ENCODE data around the gene KCNQ4.

The KCNQ4 gene

GRCh38 chr1:40844887-40845878 is 61.6 kb downstream of the KCNQ4 start:
- DNase-seq (no peak), ATAC-seq (ENCODE audit: insufficient read depth, low read depth) (no peak)
- Histone ChIP-seq H3K27ac (ENCODE audit: low read length) (no peak overlapping the region), H4K20me1 (ENCODE audit: insufficient read depth, low read length) (no peaks in the 10 kb centered on the region), H3K9me3 (ENCODE audit: insufficient read depth, low read length, severe bottlenecking) (no peaks in the 10 kb centered on the region), H3K9ac (ENCODE audit: low read depth, low read length) (no peak overlapping the region), H3K79me2 (ENCODE audit: insufficient read depth, low read length) (no peaks in the 10 kb centered on the region), H3K4me1 (ENCODE audit: insufficient read depth, low read length) (peaks cover 4% of the 10 kb centered on the region), H3K36me3 (ENCODE audit: insufficient read depth, low read length) (no peaks in the 10 kb centered on the region), H3K27me3 (ENCODE audit: insufficient read depth, low read length, poor library complexity) (no peaks in the 10 kb centered on the region), H3K4me3 (ENCODE audit: low read depth in 1 of 2, low read length in 2 of 2) (no peak overlapping the region), H3K4me2 (ENCODE audit: insufficient read depth, low read length) (no peak overlapping the region), H2AFZ (ENCODE audit: low read depth, low read length) (no peak overlapping the region)
- TF ChIP-seq CTCF (IDR thresholded peaks at IDR 0.05; ENCODE audit: borderline replicate concordance, extremely low read depth, low read length, poor library complexity, severe bottlenecking) (no peak), EZH2 (IDR thresholded peaks at IDR 0.05; ENCODE audit: borderline replicate concordance, low read depth, low read length, severe bottlenecking) (no peak)

GRCh38 chr1:40845895-40846294 is 62.3 kb downstream of the KCNQ4 start:
- Histone ChIP-seq H3K79me2 (ENCODE audit: insufficient read depth, low read length) (no peaks in the 10 kb centered on the region), H3K9ac (ENCODE audit: low read depth, low read length) (no peak overlapping the region), H2AFZ (ENCODE audit: low read depth, low read length) (no peak overlapping the region), H3K36me3 (ENCODE audit: insufficient read depth, low read length) (no peaks in the 10 kb centered on the region), H3K27ac (ENCODE audit: low read length) (no peak overlapping the region), H3K27me3 (ENCODE audit: insufficient read depth, low read length, poor library complexity) (no peaks in the 10 kb centered on the region), H3K4me2 (ENCODE audit: insufficient read depth, low read length) (no peak overlapping the region), H3K4me3 (ENCODE audit: low read depth in 1 of 2, low read length in 2 of 2) (no peak overlapping the region), H3K9me3 (ENCODE audit: insufficient read depth, low read length, severe bottlenecking) (no peaks in the 10 kb centered on the region), H4K20me1 (ENCODE audit: insufficient read depth, low read length) (no peaks in the 10 kb centered on the region), H3K4me1 (ENCODE audit: insufficient read depth, low read length) (peaks cover 4% of the 10 kb centered on the region)
- TF ChIP-seq CTCF (IDR thresholded peaks at IDR 0.05; ENCODE audit: borderline replicate concordance, extremely low read depth, low read length, poor library complexity, severe bottlenecking) (no peak), EZH2 (IDR thresholded peaks at IDR 0.05; ENCODE audit: borderline replicate concordance, low read depth, low read length, severe bottlenecking) (no peak)
- no peak for ATAC-seq (ENCODE audit: insufficient read depth, low read depth)
- DNase-seq = no peak

- Histone ChIP-seq H3K9ac (ENCODE audit: low read depth, low read length) (no peak overlapping the region), H3K79me2 (ENCODE audit: insufficient read depth, low read length) (no peaks in the 10 kb centered on the region), H3K27ac (ENCODE audit: low read length) (no peak overlapping the region), H3K4me1 (ENCODE audit: insufficient read depth, low read length) (peaks cover 4% of the 10 kb centered on the region), H3K4me2 (ENCODE audit: insufficient read depth, low read length) (no peak overlapping the region), H2AFZ (ENCODE audit: low read depth, low read length) (no peak overlapping the region), H3K9me3 (ENCODE audit: insufficient read depth, low read length, severe bottlenecking) (no peaks in the 10 kb centered on the region), H3K4me3 (ENCODE audit: low read depth in 1 of 2, low read length in 2 of 2) (no peak overlapping the region), H3K27me3 (ENCODE audit: insufficient read depth, low read length, poor library complexity) (no peaks in the 10 kb centered on the region), H4K20me1 (ENCODE audit: insufficient read depth, low read length) (no peaks in the 10 kb centered on the region), H3K36me3 (ENCODE audit: insufficient read depth, low read length) (no peaks in the 10 kb centered on the region)
- DNase-seq (no peak), ATAC-seq (ENCODE audit: insufficient read depth, low read depth) (no peak)
- TF ChIP-seq CTCF (IDR thresholded peaks at IDR 0.05; ENCODE audit: borderline replicate concordance, extremely low read depth, low read length, poor library complexity, severe bottlenecking) = no peak
- no peak for TF ChIP-seq EZH2 (IDR thresholded peaks at IDR 0.05; ENCODE audit: borderline replicate concordance, low read depth, low read length, severe bottlenecking)
Measured at GRCh38 chr1:40847023-40847745, 63.6 kb downstream of the KCNQ4 start.

Data from DND-41 (cell line).